Fibroblast of mammary gland (primary cell): ENCODE data around the gene OR1K1.
"Not testable (repeated sequence)": the region's sequence is repeated elsewhere in the genome, so short reads cannot be mapped to it uniquely, and the experiment has no call there.

Experiments used
- DNase-seq: peaks from one replicate; pipeline ENCODE4 v3.0.0-alpha.2; 2010; ENCODE audit warnings: low read depth
- H3K4me3 ChIP-seq: 2 replicates; pipeline ENCODE4 v1.5.1; 2011; ENCODE audit warnings: low read depth, mild to moderate bottlenecking, low read length, moderate library complexity; ENCODE audit not compliant: control insufficient read depth
- TF ChIP-seq, protein P1 (sequence below): conservative IDR thresholded peaks from 2 replicates; pipeline ENCODE4 v1.5.1; 2011; ENCODE audit warnings: low read depth, low read length, inconsistent platforms; ENCODE audit not compliant: control insufficient read depth, insufficient read depth

Gene OR1K1

GRCh38 chr9:122819791-122820489, 20.0 kb downstream of the OR1K1 start:
- no peak overlapping the region for H3K4me3 ChIP-seq
- DNase-seq: no peak
- TF ChIP-seq, protein P1, sequence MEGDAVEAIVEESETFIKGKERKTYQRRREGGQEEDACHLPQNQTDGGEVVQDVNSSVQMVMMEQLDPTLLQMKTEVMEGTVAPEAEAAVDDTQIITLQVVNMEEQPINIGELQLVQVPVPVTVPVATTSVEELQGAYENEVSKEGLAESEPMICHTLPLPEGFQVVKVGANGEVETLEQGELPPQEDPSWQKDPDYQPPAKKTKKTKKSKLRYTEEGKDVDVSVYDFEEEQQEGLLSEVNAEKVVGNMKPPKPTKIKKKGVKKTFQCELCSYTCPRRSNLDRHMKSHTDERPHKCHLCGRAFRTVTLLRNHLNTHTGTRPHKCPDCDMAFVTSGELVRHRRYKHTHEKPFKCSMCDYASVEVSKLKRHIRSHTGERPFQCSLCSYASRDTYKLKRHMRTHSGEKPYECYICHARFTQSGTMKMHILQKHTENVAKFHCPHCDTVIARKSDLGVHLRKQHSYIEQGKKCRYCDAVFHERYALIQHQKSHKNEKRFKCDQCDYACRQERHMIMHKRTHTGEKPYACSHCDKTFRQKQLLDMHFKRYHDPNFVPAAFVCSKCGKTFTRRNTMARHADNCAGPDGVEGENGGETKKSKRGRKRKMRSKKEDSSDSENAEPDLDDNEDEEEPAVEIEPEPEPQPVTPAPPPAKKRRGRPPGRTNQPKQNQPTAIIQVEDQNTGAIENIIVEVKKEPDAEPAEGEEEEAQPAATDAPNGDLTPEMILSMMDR: no peak

GRCh38 chr9:122820490-122820845, 20.5 kb downstream of the OR1K1 start:
- DNase-seq: no peak
- no peak overlapping the region for H3K4me3 ChIP-seq
- TF ChIP-seq, protein P1: no peak

GRCh38 chr9:122821278-122821943, 21.5 kb downstream of the OR1K1 start:
- TF ChIP-seq, protein P1: no peak
- DNase-seq: peak; percentile 77
- H3K4me3 ChIP-seq: no peak overlapping the region

DNA sequence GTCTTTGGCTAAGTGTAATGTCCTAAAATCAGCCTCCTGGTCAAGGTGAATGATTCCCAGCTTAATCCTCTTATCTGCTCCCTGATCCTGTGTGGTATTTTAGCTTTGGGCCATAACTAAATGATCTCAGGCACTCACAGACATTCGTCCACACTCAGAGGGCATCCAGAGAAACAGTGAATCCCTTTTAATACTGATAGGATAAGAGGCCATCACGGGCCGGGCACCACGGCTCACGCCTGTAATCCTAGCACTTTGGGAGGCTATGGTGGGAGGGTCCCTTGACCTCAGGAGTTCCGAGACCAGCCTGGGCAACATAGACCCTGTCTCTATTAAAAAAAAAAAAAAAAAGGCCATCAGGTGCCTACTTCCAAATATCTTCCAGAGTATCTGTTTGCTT, 22.1 kb downstream of the OR1K1 start:
- TF ChIP-seq, protein P1: no peak
- H3K4me3 ChIP-seq: no peak overlapping the region
- no peak for DNase-seq

DNA sequence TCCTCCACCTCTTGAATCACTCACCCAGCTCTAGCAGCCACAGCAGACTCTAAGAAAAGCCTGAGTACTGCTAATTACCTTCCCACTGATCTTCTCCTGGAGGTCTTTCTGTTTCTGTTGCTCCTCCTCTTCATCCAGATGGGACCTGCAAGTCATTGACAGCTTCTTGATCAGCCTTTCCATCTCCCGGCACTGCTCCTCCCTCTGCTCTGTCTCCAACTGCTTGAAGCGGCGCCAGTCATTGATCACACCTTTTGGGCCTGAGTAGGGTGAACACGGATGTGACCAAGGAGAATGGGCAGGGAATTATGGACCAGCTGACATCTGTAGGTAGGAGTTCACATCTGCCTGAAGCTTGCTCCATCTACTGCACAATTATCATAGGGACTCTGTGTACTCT, 23.0 kb downstream of the OR1K1 start:
- no peak for DNase-seq
- TF ChIP-seq, protein P1: no peak
- no peak overlapping the region for H3K4me3 ChIP-seq

DNA sequence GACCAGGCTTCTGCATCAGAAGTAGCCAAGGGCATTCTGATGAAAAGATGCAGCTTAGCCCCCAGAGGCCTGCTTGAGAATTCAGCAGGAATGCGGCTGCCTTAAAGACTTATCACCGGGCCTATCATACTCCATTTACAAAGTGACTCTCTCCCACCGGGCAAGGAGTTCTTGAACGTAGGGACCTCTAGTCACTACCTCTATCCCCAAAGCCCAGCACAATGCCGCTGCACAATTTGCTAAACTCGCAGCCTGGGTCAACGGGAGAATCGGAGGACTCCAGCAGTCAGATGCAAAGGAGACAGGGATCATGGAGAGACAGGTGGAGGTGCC, 27.8 kb downstream of the OR1K1 start:
- peak; percentile 25 for DNase-seq
- TF ChIP-seq, protein P1: no peak
- H3K4me3 ChIP-seq: peak overlapping the region; percentile 99

DNA sequence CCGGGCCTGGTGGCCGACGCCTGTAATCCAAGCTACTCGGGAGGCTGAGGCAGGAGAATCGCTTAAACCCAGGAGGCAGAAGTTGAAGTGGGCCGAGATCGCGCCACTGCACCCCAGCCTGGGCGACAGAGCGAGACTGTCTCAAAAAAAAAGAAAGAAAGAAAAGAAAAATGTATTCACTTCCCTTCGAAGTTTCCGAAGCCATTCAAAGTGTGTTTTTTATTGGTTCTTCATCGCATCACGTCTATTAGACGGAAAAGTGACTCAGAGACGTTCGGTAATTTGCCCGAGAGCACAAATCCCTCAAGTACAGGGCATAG, 29.0 kb downstream of the OR1K1 start:
- not testable (repeated sequence) for DNase-seq
- peak overlapping the region; percentile 99 for H3K4me3 ChIP-seq
